ENCODE measurements around the gene CSMD2. TPM values are rescaled to one million over a fixed set of nuclear protein-coding genes. Genes with fewer than 3 reads are reported as not detected.

Gene CSMD2
- total and polyA plus RNA-seq, 2 experiments from 2014 or later = 5.3 to 16.6 TPM

DNA sequence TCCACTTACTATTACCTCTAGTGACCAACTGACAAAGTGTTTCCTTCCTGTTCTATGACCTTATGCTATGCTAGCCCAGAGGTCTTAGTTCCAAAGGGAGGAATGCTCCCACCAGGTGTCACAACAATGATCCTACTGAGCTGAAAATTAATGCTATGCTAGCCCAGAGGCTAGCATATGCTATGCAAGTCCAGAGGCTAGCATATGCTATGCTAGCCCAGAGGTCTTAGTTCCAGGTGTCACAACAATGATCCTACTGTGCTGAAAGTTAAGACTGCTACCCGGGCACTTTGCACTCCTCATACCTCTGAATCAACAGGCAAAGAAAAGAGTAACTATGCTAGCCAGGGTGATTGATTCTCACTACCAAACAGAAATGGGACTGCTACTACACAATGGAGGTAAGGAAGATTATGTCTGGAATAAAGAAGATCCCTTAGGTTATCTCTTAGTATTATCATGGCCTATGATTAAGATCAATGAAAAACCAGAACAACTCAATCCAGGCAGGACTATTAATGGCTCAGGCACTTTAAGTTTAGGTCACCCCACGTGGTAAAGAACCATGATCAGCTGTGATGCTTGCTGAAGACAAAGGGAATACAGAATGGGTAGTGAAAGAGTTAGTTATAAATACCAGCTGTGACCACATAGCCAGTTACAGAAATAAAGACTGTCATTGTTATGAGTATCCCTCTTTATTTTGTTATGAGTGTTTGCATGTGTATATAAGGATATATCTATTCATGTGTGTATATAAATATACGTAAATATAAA lies 114.1 kb downstream of the CSMD2 start (continued):
- TF ChIP-seq, protein P1, sequence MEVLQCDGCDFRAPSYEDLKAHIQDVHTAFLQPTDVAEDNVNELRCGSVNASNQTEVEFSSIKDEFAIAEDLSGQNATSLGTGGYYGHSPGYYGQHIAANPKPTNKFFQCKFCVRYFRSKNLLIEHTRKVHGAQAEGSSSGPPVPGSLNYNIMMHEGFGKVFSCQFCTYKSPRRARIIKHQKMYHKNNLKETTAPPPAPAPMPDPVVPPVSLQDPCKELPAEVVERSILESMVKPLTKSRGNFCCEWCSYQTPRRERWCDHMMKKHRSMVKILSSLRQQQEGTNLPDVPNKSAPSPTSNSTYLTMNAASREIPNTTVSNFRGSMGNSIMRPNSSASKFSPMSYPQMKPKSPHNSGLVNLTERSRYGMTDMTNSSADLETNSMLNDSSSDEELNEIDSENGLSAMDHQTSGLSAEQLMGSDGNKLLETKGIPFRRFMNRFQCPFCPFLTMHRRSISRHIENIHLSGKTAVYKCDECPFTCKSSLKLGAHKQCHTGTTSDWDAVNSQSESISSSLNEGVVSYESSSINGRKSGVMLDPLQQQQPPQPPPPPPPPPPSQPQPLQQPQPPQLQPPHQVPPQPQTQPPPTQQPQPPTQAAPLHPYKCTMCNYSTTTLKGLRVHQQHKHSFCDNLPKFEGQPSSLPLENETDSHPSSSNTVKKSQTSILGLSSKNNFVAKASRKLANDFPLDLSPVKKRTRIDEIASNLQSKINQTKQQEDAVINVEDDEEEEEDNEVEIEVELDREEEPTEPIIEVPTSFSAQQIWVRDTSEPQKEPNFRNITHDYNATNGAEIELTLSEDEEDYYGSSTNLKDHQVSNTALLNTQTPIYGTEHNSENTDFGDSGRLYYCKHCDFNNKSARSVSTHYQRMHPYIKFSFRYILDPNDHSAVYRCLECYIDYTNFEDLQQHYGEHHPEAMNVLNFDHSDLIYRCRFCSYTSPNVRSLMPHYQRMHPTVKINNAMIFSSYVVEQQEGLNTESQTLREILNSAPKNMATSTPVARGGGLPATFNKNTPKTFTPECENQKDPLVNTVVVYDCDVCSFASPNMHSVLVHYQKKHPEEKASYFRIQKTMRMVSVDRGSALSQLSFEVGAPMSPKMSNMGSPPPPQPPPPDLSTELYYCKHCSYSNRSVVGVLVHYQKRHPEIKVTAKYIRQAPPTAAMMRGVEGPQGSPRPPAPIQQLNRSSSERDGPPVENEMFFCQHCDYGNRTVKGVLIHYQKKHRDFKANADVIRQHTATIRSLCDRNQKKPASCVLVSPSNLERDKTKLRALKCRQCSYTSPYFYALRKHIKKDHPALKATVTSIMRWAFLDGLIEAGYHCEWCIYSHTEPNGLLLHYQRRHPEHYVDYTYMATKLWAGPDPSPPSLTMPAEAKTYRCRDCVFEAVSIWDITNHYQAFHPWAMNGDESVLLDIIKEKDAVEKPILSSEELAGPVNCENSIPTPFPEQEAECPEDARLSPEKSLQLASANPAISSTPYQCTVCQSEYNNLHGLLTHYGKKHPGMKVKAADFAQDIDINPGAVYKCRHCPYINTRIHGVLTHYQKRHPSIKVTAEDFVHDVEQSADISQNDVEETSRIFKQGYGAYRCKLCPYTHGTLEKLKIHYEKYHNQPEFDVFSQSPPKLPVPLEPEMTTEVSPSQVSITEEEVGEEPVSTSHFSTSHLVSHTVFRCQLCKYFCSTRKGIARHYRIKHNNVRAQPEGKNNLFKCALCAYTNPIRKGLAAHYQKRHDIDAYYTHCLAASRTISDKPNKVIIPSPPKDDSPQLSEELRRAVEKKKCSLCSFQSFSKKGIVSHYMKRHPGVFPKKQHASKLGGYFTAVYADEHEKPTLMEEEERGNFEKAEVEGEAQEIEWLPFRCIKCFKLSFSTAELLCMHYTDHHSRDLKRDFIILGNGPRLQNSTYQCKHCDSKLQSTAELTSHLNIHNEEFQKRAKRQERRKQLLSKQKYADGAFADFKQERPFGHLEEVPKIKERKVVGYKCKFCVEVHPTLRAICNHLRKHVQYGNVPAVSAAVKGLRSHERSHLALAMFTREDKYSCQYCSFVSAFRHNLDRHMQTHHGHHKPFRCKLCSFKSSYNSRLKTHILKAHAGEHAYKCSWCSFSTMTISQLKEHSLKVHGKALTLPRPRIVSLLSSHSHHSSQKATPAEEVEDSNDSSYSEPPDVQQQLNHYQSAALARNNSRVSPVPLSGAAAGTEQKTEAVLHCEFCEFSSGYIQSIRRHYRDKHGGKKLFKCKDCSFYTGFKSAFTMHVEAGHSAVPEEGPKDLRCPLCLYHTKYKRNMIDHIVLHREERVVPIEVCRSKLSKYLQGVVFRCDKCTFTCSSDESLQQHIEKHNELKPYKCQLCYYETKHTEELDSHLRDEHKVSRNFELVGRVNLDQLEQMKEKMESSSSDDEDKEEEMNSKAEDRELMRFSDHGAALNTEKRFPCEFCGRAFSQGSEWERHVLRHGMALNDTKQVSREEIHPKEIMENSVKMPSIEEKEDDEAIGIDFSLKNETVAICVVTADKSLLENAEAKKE (CRISPR knock-in tag; IDR thresholded peaks at IDR 0.05) = no peak
- TF ChIP-seq JUNB (IDR thresholded peaks at IDR 0.05; ENCODE audit: unreplicated experiment) = no peak

DNA sequence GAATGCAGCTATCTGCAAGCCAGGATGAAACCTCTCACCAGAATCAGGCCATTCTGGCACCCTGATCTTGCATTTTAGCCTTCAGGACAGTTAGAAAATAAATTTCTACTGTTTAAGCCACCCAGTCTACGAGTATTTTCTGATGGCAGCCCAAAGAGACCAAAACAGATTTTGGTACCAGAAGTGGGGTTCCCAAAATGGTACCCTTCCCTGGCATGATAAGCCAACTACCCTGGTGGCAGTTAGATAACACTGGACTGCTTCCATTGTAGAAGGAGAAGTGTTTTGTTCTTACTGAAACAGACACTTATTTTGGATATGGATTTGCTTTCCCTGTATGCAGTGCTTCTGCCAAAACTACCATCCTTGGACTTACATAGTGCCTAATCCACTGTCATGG lies 115.0 kb downstream of the CSMD2 start:
- H3K27ac ChIP-seq (ENCODE audit: low read depth) = no peak overlapping the region
- no peak for ATAC-seq
- peaks cover 14% of the 10 kb centered on the region; the same call in 1 of the 2 replicates for H4K20me1 ChIP-seq (replicated peaks; ENCODE audit: insufficient read depth)
- no peaks in the 10 kb centered on the region for H3K9me2 ChIP-seq (ENCODE audit: insufficient read depth)
- H3K36me3 Mint-ChIP-seq (ENCODE audit: low read depth) = peaks cover 31% of the 10 kb centered on the region
- H3K4me2 ChIP-seq = no peak overlapping the region
- H3K4me3 ChIP-seq = no peak overlapping the region
- H3F3A ChIP-seq (replicated peaks; ENCODE audit: low read depth) = no peaks in the 10 kb centered on the region
- peaks cover 2% of the 10 kb centered on the region for H3K27me3 Mint-ChIP-seq (ENCODE audit: insufficient read depth, low read depth, poor library complexity)
- no peak overlapping the region for H3K4me3 Mint-ChIP-seq
- H3K4me1 ChIP-seq (ENCODE audit: insufficient read depth) = 0 out of 2 replicates have a peak, but pooled peaks cover 3% of the 10 kb centered on the region
- H3K9me3 Mint-ChIP-seq = peaks cover 9% of the 10 kb centered on the region; the same call in 1 of the 3 replicates
- peaks cover 7% of the 10 kb centered on the region for H3K79me2 ChIP-seq (replicated peaks; ENCODE audit: insufficient read depth)
- no peak overlapping the region for H3K27ac Mint-ChIP-seq
- no peaks in the 10 kb centered on the region for H3K36me3 ChIP-seq (ENCODE audit: insufficient read depth)
- H2AFZ ChIP-seq = no peak overlapping the region
- no peak for DNase-seq (ENCODE audit: low spot score)
- H3K27me3 ChIP-seq (ENCODE audit: insufficient read depth) = no peaks in the 10 kb centered on the region
- peaks cover 7% of the 10 kb centered on the region; the same call in 2 of the 3 replicates for H3K4me1 Mint-ChIP-seq
- TF ChIP-seq ZNF114 (CRISPR knock-in tag; IDR thresholded peaks at IDR 0.05) (no peak), ETS1 (IDR thresholded peaks at IDR 0.05) (no peak), NANOG (IDR thresholded peaks at IDR 0.05; ENCODE audit: borderline replicate concordance) (no peak), EZH2 (IDR thresholded peaks at IDR 0.05; ENCODE audit: low read depth, unreplicated experiment) (no peak), ZNF331 (CRISPR knock-in tag; IDR thresholded peaks at IDR 0.05; ENCODE audit: low read depth) (no peak), POLR2AphosphoS5 (IDR thresholded peaks at IDR 0.05; ENCODE audit: low read depth) (no peak)
- TF ChIP-seq, protein P1 (CRISPR knock-in tag; IDR thresholded peaks at IDR 0.05) = no peak
